H1 (cell line): ENCODE measurements around the gene KLF7.

Source experiments
- CHD2 ChIP-seq: IDR thresholded peaks from 2 replicates; pipeline ENCODE4 v1.6.1; 2012; ENCODE audit warnings: low read length, improper control_type of control experiment
- CHD7 ChIP-seq: fragments of 300-600 bp; sonication (generic); IDR thresholded peaks from 2 replicates; pipeline ENCODE4 v1.7.1; 2012; ENCODE audit warnings: low read length, moderate library complexity, mild to moderate bottlenecking, inconsistent platforms; ENCODE audit not compliant: insufficient replicate concordance
- CTCF ChIP-seq, 3 experiments: IDR thresholded peaks; 1 replicate in 2 of 3; 2 replicates in 1 of 3; pipeline versions ENCODE4 v1.5.1 to v1.6.1; 2011; ENCODE audit warnings: low read length in 3 of 3, mild to moderate bottlenecking in 3 of 3, inconsistent platforms in 2 of 3, low read depth in 1 of 3, moderate library complexity in 1 of 3; ENCODE audit not compliant: insufficient read depth in 1 of 3; ENCODE audit errors: control extremely low read depth in 1 of 3
- GABPA ChIP-seq: IDR thresholded peaks from 2 replicates; pipeline ENCODE4 v1.6.1; 2011; ENCODE audit warnings: mild to moderate bottlenecking, low read length, moderate library complexity, borderline replicate concordance; ENCODE audit not compliant: insufficient read depth
- JUND ChIP-seq: IDR thresholded peaks from 2 replicates; pipeline ENCODE4 v1.6.1; 2011; ENCODE audit warnings: mild to moderate bottlenecking, improper control_type of control experiment, low read length
- POLR2A ChIP-seq, 2 experiments: IDR thresholded peaks; 1 replicate in 1 of 2; 2 replicates in 1 of 2; pipeline ENCODE4 v1.6.1; 2011; ENCODE audit warnings: low read depth in 2 of 2, low read length in 2 of 2, mild to moderate bottlenecking in 2 of 2; ENCODE audit errors: control extremely low read depth in 1 of 2
- SRF ChIP-seq: IDR thresholded peaks from 2 replicates; pipeline ENCODE4 v1.6.1; 2011; ENCODE audit warnings: mild to moderate bottlenecking, low read depth, low read length, moderate library complexity
- TAF1 ChIP-seq: IDR thresholded peaks from 2 replicates; pipeline ENCODE4 v1.6.1; 2011; ENCODE audit warnings: mild to moderate bottlenecking, low read depth, low read length
- TEAD4 ChIP-seq: IDR thresholded peaks from 2 replicates; pipeline ENCODE4 v1.6.1; 2012; ENCODE audit warnings: low read depth, low read length, inconsistent platforms, mixed read lengths

GRCh38 chr2:207155516-207156444 lies 10.0 kb downstream of the KLF7 start:
- TF ChIP-seq CTCF (IDR thresholded peaks at IDR 0.05; ENCODE audit: control extremely low read depth in 1 of 3, insufficient read depth in 1 of 3, low read depth in 1 of 3, low read length in 3 of 3) (no peak), CHD2 (no peak), SRF (no peak), TAF1 (no peak), JUND (no peak), POLR2A (IDR thresholded peaks at IDR 0.05; ENCODE audit: control extremely low read depth in 1 of 2, low read depth in 2 of 2, low read length in 2 of 2) (no peak), TEAD4 (no peak), GABPA (no peak), CHD7 (no peak)
